DMS53 treated with DMSO at 0.1 percent for 48 hours (cell line): ENCODE results near the gene ZRANB3.

ENCODE experiments used
- DNase-seq: peaks from one replicate; lab custom pipeline; 2025; ENCODE audit not compliant: unreplicated experiment; lab: John Stamatoyannopoulos, UW

ZRANB3 gene

DNA sequence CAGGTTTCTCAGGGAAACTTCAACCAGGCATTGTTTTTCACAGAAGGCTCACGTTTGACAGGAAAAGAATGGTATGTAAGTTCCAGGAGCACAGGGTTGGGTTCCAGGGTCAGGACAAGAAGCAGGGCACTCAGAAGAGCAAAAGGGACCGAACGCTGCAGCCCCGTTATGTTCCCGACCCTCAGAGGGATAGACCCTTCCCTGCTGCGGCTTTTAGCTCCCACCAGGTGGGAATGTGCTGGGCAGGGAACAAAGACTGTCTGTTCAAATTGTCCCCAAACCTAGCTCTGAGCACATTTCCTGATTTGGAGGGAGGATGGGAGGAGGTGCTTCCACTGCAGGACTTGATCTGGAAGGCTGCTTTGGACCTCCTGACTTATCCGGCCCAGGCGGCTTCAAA is 348.8 kb downstream of the ZRANB3 start:
- DNase-seq = no peak

DNA sequence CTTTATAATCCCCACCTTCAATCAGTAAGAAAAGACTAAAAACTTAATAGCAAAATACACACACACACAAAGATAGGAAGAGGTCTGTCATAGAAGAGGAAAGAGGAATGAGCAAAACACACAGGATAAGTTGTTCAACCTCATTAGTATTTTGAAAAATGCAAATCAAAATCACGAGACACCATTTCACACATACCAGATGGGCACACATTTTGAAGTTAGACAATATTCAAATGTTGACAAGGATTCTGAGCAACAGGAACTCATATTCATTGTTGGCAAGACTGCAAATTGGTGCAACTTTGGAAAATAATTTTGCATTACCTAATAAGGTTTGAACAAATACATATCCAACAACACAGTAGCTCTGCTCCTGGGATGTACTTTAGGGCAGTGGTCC is 351.3 kb downstream of the ZRANB3 start:
- DNase-seq = no peak

DNA sequence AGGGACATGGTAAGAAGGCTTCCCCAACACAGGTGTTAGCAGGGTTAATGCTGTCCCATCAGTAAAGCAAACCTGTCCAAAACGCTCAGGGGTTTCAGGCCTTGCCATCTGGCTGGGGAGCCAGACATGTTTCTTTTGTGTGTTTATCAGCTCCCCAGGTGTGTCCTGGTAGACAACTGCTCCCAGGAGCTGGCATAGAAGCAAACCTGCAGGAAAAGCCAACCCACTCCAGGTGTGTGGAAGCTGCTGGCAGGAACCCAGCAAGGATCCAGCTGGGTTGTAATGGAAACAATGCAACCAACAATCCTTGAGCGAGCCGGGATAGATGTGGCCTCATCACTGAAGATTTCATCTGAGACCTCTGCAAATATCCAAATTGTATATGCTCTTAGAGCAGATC is 355.8 kb downstream of the ZRANB3 start:
- no peak for DNase-seq

DNA sequence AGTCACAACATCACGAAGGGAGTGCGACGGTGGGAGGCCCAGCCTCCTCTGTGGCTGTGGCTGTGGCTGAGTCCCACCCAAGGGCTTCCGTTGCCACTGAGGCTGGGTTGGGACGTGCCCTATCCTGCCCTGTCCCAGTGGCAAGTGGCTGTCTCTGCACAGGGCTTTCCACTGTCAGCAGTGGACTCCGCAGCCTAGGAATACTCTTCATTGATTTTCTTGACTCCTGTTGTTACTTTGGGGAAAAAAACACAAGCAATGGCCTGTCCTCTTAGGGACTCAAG is 356.3 kb downstream of the ZRANB3 start:
- DNase-seq = no peak

DNA sequence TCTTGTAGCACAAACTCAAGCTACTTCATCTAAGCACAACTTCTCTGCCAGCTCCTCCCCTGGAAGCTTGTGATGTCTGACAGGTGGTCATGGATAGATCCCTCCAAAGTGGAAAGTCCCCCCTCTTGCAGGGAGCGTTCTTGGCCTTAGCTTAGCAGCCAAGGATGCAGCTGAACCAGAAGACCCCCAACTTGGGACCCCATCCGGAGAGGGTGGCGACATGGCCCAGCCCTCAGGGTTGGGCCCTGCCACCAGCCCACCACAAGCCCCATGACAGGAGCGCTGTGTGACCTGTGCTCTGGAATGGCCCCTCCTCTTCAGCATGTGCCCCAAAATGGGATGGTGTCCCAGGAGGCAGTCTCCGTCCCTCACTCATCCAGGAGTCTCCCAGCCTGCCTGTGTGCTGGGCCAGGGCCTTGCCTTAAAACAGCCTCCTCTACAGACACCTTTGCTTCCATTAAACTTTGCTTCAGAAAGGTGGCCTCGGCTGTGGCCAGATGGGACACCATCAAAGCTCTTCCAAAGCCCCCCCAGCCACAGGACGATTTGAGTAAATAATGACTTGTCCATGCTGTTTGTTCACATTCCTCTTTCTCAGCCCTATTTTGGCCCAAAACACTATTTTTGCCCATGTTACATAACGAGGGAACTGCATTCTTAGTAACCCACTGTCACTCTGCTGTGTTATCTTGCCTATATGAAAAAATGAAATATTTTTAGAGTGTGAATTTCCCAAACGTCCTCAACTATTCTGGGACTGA is 356.8 kb downstream of the ZRANB3 start:
- DNase-seq = no peak

DNA sequence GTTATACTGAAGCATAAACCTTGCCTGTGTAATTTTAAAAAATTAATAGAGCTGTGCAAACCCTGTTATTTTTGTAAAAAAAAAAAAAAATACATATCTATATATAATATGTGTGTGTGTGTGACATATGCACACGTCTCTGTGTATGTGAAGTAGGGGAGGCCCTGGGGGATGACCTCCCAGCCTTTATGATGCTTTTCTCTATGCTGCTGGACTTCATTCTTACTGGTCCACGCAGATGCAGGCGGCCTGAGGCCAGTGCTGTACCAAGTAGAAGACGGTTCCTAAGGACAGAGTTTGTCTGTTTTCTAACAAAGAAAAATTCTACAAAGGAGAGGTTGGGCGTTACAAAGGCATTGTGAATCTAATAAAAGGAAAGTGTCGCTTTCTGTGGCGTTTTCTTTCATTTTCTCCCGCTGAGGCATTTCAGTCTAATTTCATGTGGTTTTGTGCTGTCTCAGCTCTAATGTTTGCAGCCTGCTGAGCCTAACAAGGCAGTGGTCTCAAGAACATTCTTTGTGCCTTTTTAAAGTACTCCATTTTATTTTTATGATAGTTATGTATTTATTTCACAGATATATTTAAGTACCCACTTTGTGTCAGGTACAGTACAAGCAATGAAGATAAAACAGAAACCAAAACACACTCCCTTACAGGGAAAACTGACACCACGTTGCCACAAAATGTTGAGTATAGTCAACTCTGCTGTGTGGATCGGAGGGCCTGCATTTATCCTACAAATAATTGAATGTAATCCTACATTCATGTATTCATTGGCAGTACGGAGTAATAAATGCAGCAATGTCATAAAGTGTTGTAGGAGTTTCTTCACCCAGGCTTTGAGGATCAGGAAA is 360.9 kb downstream of the ZRANB3 start:
- DNase-seq = no peak

DNA sequence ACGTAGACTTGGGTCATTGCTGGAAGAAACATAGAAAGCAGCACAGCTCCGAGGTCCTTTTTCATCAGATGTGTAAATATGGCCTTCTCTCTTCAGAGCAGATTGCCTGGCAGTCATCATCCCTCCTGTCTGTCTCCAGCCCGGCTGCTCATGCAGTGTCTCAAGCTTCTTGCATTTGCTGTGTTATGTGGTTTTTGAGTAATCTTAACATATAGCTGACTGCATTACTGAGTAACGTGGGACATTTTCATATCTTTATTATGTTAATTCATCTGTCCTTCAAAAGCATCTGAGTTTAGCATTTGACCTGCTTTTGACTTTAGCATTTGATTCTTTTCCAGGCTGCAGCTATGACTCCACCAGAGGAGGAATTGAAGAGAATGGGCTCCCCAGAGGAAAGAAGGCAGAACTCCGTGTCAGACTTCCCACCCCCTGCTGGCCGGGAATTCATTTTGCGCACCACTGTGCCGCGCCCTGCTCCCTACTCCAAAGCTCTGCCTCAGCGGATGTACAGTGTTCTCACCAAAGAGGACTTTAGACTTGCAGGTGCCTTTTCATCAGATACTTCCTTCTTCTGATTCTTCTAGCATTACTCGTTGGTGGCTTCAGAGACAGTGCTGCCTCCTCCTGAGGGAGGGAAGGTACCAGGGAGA is 362.7 kb downstream of the ZRANB3 start:
- no peak for DNase-seq

DNA sequence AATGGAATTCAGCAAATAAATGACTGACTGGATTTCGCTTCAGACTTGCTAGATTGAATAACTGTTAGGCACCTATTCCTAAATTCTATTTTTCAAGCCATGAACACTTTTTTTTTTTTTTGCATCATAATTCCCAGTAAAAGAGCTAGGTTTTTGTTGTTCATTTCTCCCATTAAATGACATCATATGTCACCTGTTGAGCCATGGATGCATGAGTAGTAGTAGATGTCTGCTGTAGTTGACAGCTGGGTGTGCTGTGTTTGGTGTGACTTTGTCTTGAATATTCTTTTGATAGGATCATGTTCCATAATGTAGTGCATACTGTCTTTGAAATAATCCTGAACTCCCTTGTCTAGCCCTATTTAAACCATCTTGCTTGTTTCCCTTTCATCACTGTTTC is 363.7 kb downstream of the ZRANB3 start:
- no peak for DNase-seq

DNA sequence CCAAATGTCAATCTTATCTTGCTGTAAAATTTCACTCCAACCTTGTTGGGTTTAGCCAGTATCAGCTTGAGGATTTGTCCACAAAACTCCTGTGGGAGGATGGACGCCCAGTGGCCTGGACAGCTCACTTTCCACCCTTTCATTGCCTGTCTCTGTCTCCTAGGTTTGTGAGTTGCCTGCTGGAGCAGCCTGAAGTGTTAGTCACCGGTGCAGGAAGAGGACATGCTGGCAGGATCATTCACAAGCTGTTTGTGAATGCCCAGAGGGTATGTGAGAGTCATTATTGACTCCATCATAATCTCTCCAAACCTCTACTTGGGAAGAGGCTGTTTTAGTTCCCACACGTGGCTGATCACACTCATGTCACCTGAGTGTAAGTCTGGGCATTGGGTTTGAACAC is 366.6 kb downstream of the ZRANB3 start:
- DNase-seq = no peak

DNA sequence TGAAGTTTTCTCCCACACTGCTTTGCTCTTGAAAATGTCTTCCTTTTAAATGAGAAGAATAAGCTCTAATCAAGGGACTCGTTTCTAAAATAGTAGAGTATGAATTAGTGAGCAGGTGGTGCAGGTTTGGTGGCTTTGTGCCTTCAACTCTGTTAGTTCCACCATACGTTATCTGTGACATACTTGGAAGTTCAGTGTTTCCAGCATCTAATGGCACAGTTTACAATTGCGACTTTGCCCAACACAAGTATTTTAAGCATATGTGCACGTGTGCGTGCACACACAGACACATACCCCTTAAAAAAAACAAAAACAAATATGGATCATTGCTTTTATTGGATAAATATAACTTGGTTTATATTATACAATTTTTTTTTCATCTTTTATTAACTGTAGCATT is 367.1 kb downstream of the ZRANB3 start:
- no peak for DNase-seq

DNA sequence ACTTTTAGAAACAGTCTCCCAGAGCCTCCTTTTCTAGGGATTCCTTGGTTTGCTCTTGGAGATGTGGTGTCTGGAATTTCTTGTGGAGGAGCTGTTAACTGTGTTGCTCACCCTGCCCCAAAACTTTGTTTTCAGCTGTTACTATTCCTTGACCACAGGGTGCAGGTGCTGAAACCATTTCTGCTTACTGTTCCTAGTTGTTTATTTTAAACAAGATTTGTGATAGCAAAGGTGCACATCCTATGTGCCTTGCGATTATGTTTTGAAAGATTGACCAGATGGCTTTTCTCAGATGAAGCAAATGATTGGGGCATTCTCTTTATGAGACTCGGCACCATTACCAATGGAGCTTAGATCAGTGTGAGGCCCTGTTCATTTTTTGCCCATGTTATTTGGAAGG is 367.7 kb downstream of the ZRANB3 start:
- DNase-seq = no peak

DNA sequence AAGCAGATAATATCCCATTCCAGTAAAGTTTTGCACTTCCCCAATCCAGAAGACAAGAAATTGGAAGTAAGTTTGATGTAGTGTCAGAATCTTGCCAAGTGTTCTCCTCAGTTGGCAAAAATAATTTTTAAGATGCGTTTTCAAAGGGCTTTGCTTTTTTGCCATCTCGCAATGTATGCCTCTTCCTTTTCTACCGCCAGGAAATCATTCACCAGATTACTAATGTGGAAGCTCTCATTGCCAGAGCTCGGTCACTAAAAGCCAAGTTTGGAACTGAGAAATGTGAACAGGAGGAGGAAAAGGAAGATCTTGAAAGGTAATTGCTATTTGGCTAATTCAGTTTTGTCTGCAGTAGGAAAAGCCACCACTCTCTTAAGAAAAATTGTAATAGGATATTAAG is 368.2 kb downstream of the ZRANB3 start:
- DNase-seq = no peak

DNA sequence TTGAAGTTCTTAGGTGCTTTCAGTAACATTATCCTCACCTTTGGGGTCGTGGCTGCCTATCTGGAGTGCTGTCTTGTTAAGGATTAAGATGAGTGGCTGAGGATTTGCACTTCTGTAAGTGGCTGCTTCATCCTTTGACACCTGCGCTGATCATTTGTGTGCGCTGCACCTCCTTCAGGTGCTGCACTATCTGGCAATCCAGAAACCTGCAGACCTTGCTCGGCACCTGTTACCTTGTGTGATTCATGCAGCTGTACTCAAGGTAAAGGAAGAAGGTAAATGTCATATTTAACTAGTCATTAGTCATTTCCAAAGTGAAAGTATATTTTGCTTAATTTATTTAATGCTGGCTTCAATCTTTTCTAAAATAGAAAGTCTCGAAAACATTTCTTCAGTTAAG is 368.6 kb downstream of the ZRANB3 start:
- no peak for DNase-seq

DNA sequence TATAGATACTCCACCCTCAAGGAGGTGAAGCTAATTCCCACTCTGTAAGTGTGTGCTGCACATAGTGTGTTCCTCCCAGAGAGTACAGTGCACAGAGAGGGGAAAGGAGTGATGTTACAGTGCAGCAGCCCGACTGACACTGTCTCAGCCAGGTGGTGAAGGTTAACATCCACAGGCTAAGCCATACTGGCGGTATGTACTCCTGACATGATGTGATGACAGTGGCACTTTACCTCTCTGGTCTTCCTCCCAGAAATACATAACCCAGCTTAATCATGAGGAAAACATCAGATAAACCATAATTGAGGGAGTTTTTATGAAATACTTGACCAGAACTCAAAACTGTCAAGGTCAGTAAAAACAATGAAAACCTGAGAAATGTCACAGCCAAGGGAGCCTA is 371.8 kb downstream of the ZRANB3 start:
- DNase-seq = no peak

DNA sequence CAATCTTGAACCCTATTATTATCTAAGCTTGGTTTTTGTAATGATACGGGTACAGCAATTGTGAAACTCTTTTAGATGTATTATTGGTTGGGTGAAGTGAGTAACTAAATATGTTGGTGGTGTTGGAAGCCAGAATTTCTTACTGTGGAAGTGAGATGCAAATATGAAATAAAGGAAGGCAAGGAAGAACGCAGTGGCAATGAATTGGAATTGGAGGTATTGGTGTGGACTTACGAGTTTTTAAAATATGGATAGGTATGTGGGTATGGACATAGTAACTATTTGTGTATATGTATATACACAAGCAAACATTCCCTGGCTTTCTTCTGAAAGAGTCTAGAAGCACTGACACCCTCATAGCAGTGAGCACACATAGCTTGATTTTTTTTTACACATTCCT is 373.2 kb downstream of the ZRANB3 start:
- DNase-seq = no peak

DNA sequence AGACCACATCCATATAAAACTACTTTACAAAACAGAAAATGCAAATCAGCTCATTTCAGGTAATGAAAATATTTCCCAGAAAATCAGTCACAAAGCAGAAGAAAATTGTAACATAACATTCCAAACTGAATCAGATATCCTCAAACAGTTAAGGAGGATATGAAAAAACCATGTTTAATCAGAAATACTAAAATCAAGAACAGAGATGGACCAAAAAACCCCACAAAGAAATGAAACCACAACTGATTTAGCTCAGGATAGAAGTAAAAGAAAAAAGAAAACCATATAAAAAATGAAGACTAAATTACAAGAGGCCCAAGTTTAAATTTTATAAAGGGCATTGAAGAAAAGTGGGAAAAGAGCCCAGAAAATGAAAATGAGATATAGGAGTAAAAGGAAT is 376.1 kb downstream of the ZRANB3 start:
- DNase-seq = no peak

DNA sequence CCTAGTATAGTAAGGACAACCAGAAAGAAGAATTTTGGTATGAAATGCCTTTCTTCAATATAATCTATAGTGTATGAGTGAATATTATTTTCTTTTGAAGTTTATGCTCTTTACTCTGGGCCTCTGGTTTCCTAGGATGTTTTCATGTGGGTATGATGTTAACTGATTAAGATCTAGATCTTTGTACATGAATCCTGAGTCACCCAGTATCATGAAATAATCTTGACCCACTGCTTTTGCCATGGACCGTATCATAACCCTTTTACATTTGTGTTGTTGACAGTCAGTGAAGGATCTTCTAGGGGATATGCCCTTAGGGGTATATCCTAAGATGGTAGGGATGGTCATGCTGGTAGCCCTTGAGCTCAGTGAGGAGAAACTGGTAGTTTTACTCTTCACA is 378.7 kb downstream of the ZRANB3 start:
- DNase-seq = no peak

DNA sequence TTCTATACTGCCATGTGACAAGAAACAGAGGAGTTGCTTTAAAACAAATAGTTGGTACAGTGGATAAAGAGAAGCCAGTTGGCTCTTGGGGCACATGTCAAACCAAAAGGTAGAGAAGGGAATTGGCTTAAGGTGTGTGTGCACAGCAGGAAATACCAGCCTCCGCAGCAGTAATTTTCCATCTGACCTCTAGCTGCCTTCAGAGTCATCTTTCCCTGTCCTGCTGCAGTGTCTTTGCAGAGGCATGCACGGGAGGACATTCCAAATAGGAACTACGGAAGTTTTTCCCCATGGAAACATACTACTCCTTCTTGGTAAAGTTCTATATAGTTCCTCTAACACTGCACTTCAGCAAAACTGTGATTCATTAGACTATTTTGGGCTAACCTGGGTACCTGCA is 379.4 kb downstream of the ZRANB3 start:
- no peak for DNase-seq

DNA sequence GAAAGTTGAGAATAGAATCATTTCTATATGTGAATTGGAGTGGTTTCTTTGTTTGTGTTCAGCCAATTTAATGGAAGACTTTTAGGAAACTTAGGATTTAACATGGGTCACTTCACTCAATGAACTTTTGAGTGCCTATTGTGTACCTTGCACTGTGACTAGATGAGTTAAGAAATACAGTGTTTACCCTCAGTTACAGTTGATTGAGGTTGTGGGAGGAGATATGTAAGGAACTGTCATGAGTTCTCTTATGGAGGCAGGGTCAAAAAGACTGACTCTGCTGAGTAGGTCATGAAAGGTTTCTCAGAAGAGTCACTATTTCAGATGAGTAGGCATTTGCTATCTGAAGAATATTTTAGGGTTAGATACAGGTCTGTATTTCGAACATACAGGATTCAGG is 380.3 kb downstream of the ZRANB3 start:
- DNase-seq = no peak

DNA sequence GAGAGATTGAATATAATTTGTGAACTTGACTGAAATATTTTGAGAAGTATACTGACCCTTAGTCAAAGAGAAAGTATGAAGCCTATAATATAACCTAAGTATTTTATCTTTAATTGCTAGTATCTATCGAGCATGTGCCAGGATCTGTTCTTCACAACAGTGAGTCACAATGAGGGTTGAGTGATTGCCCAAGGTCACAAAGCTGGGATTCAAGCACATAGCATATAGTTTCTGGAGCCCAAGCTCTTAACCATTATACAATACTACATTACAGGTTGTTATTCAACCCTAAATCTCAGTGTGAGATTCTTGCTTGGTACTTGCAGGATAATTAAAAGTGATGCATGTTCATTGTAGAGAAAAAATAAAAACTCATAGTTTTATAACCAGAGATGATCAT is 381.8 kb downstream of the ZRANB3 start:
- no peak for DNase-seq

DNA sequence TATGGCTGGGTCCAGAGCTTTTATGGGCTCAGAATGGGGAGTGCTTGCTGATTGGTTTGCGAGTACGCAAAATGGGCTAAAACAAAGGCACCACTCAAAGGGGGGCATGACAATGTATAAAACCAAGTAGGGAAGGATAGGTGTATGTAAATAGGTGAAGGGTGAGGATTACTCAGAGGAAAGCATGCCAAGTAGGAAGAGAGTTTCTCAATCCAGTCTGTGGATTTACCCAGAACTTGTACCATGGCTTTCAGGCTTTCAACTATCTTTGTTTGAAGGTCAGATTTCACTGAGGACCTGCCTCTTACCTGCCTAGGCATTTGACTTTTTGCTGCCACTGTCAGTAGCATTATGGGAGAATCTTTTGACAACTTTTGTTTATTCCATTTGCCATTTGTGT is 386.7 kb downstream of the ZRANB3 start:
- DNase-seq = no peak

DNA sequence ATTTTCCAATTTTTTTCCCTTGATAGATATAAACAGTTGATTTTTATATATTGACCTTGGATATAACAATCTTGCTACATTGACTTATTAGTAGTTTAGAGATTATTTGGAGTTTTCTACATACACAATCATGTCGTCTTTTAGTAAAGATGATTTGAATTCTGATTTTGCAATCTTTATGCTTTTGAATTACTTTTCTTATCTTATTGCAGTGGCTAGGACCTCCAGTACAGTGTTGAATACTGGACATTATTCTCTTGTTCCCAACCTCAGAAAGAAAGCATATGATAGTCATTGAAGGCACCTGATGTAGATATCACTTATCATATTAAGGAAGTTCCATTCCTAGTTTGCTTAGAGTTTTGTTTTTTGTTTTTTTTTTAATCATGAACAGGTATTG is 388.7 kb downstream of the ZRANB3 start:
- no peak for DNase-seq
